ENCODE measurements around the gene TTC7B.

DNA sequence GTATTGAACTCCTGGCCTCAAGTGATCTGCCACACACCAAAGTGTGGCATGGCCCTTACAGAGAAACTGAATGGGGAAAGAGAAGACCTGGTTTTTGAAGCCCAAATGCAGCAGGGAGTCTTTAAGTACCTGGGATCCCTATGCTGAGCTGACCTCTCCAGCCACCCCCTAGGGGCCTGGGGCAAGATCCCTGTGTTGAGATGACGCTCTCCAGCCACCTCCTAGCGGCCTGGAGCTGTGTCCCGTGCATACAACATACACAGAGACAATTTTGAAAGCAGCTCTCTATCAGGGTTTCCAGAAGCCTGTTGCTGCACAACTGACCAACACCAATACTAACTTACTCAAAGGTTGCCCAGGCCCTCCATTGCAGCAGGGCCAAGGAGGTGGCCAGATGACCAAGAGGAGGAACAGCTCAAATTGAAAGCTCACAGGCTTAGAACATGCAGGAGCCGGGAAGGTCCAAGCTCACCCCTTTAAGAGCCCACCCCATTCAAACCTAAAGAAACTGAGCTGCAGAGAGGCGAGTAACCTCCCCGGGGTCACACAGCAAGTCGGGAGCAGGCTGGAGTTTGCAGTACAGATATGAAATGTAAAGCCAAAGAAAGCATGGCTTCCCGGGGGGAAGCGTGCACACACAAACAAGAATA is 31.5 kb downstream of the TTC7B start:
- TF ChIP-seq TAF1 (IDR thresholded peaks at IDR 0.05; ENCODE audit: low read depth) (no peak), EP300 (IDR thresholded peaks at IDR 0.05; ENCODE audit: borderline replicate concordance) (no peak), CEBPB (IDR thresholded peaks at IDR 0.05) (no peak), TEAD4 (IDR thresholded peaks at IDR 0.05) (no peak), RAD21 (IDR thresholded peaks at IDR 0.05; ENCODE audit: low read depth) (no peak), CREB1 (IDR thresholded peaks at IDR 0.05; ENCODE audit: low read depth) (no peak), YY1 (IDR thresholded peaks at IDR 0.05; ENCODE audit: low read depth) (no peak), NFIC (IDR thresholded peaks at IDR 0.05) (no peak), ZBTB7A (IDR thresholded peaks at IDR 0.05; ENCODE audit: low read depth) (no peak), FOXM1 (IDR thresholded peaks at IDR 0.05; ENCODE audit: borderline replicate concordance, low read depth) (no peak), TCF12 (IDR thresholded peaks at IDR 0.05; ENCODE audit: low read depth) (no peak)
- TF ChIP-seq, protein P1, sequence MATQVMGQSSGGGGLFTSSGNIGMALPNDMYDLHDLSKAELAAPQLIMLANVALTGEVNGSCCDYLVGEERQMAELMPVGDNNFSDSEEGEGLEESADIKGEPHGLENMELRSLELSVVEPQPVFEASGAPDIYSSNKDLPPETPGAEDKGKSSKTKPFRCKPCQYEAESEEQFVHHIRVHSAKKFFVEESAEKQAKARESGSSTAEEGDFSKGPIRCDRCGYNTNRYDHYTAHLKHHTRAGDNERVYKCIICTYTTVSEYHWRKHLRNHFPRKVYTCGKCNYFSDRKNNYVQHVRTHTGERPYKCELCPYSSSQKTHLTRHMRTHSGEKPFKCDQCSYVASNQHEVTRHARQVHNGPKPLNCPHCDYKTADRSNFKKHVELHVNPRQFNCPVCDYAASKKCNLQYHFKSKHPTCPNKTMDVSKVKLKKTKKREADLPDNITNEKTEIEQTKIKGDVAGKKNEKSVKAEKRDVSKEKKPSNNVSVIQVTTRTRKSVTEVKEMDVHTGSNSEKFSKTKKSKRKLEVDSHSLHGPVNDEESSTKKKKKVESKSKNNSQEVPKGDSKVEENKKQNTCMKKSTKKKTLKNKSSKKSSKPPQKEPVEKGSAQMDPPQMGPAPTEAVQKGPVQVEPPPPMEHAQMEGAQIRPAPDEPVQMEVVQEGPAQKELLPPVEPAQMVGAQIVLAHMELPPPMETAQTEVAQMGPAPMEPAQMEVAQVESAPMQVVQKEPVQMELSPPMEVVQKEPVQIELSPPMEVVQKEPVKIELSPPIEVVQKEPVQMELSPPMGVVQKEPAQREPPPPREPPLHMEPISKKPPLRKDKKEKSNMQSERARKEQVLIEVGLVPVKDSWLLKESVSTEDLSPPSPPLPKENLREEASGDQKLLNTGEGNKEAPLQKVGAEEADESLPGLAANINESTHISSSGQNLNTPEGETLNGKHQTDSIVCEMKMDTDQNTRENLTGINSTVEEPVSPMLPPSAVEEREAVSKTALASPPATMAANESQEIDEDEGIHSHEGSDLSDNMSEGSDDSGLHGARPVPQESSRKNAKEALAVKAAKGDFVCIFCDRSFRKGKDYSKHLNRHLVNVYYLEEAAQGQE (IDR thresholded peaks at IDR 0.05; ENCODE audit: low read depth) = no peak
- TF ChIP-seq, protein P2, sequence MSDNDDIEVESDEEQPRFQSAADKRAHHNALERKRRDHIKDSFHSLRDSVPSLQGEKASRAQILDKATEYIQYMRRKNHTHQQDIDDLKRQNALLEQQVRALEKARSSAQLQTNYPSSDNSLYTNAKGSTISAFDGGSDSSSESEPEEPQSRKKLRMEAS (IDR thresholded peaks at IDR 0.05) = no peak
- TF ChIP-seq, protein P3, sequence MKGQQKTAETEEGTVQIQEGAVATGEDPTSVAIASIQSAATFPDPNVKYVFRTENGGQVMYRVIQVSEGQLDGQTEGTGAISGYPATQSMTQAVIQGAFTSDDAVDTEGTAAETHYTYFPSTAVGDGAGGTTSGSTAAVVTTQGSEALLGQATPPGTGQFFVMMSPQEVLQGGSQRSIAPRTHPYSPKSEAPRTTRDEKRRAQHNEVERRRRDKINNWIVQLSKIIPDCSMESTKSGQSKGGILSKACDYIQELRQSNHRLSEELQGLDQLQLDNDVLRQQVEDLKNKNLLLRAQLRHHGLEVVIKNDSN (IDR thresholded peaks at IDR 0.05) = no peak
